ENCODE results near the gene SBNO2.

Gene SBNO2

GRCh38 chr19:1085053-1085658 is 88.9 kb downstream of the SBNO2 start:
- no peak for DNase-seq

- no peak for DNase-seq
Measured at GRCh38 chr19:1084024-1084868, 89.8 kb downstream of the SBNO2 start.

GRCh38 chr19:1082928-1083816 is 90.9 kb downstream of the SBNO2 start:
- no peak for DNase-seq

- peak; percentile 9 for DNase-seq
Measured at GRCh38 chr19:1082165-1082927, 91.7 kb downstream of the SBNO2 start.

- no peak for DNase-seq
Measured at GRCh38 chr19:1081301-1082164, 92.5 kb downstream of the SBNO2 start.

- no peak for DNase-seq
Measured at GRCh38 chr19:1080360-1081161, 93.5 kb downstream of the SBNO2 start.

GRCh38 chr19:1079566-1080111 is 94.4 kb downstream of the SBNO2 start:
- DNase-seq, result no peak

- peak; percentile 38 for DNase-seq
Measured at GRCh38 chr19:1076951-1077350, 97.1 kb downstream of the SBNO2 start.

GRCh38 chr19:1076046-1076386 is 98.1 kb downstream of the SBNO2 start:
- DNase-seq, result no peak

- DNase-seq, result peak; percentile 75
Measured at GRCh38 chr19:1074544-1075283, 99.4 kb downstream of the SBNO2 start.

- DNase-seq, result no peak
Measured at GRCh38 chr19:1073956-1074517, 100.0 kb downstream of the SBNO2 start.

- DNase-seq, result no peak
Measured at GRCh38 chr19:1073063-1073955, 100.8 kb downstream of the SBNO2 start.

GRCh38 chr19:1072371-1073015 is 101.6 kb downstream of the SBNO2 start:
- DNase-seq, result no peak

GRCh38 chr19:1070931-1071791 is 102.9 kb downstream of the SBNO2 start:
- DNase-seq, result no peak

- DNase-seq, result peak; percentile 7
Measured at GRCh38 chr19:1070576-1070930, 103.5 kb downstream of the SBNO2 start.

GRCh38 chr19:1069009-1069779 is 104.9 kb downstream of the SBNO2 start:
- peak; percentile 5 for DNase-seq
